Caco-2 (cell line): Measurements from ENCODE around the gene FUT2. TPM values are rescaled to one million over a fixed set of nuclear protein-coding genes. Genes with fewer than 3 reads are reported as not detected.
A peak's percentile ranks its signal among the peaks of the same experiment; 100 is the strongest.
"Not testable (repeated sequence)": the region's sequence is repeated elsewhere in the genome, so short reads cannot be mapped to it uniquely, and the experiment has no call there.

Experiments used
- BruUV-seq: library from RNA; stranded (reverse); fragments of 400-500 nt; replicated peaks from 2 replicates; lab custom pipeline; 2021; lab: Mats Ljungman, UMichigan
- CTCF ChIA-PET: fragments of 300-600 bp; sonication (Branson Sonifier 250); formaldehyde crosslinking; loops from one replicate; lab custom pipeline; 2022; ENCODE audit warnings: antibody characterized with exemption; lab: Charles Lee
- POLR2A ChIA-PET: fragments of 300-600 bp; sonication (Branson Sonifier 250); formaldehyde crosslinking; loops from one replicate; lab custom pipeline; 2022; ENCODE audit warnings: antibody characterized with exemption; lab: Charles Lee
- DNase-seq, 2 experiments: peaks; one replicate each; pipeline versions ENCODE4 v3.0.0 to v3.0.0-alpha.2; 2020 to 2022
- H3K27me3 ChIP-seq: replicated peaks from 2 replicates; pipeline ENCODE4 v1.6.0; 2011; ENCODE audit warnings: low read length; ENCODE audit not compliant: control insufficient read depth, insufficient read depth
- H3K36me3 ChIP-seq: 2 replicates; pipeline ENCODE4 v1.5.1; 2011; ENCODE audit warnings: low read length; ENCODE audit not compliant: control insufficient read depth, insufficient read depth
- H3K4me1 ChIP-seq: fragments of 250-450 bp; sonication (Bioruptor Pico); 2 replicates; pipeline ENCODE4 v1.5.1; 2020; ENCODE audit warnings: mild to moderate bottlenecking
- H3K4me3 ChIP-seq: 2 replicates; pipeline ENCODE4 v1.5.1; 2011; ENCODE audit warnings: low read depth, mild to moderate bottlenecking, control low read depth, low read length
- H3K9me3 ChIP-seq: fragments of 250-450 bp; sonication (Bioruptor Pico); 2 replicates; pipeline ENCODE4 v1.5.1; 2020; ENCODE audit warnings: mild to moderate bottlenecking, moderate library complexity
- H3K27ac Mint-ChIP-seq: one replicate; pipeline ENCODE4 v1.8.0; 2022; ENCODE audit warnings: mixed read lengths; ENCODE audit not compliant: unreplicated experiment
- H3K27me3 Mint-ChIP-seq: one replicate; pipeline ENCODE4 v1.8.0; 2022; ENCODE audit warnings: mixed read lengths; ENCODE audit not compliant: insufficient read depth, unreplicated experiment
- H3K36me3 Mint-ChIP-seq: one replicate; pipeline ENCODE4 v1.8.0; 2022; ENCODE audit warnings: mild to moderate bottlenecking, mixed read lengths; ENCODE audit not compliant: insufficient read depth, unreplicated experiment
- H3K4me1 Mint-ChIP-seq: one replicate; pipeline ENCODE4 v1.8.0; 2022; ENCODE audit warnings: low read depth, mixed read lengths; ENCODE audit not compliant: unreplicated experiment
- H3K4me3 Mint-ChIP-seq: one replicate; pipeline ENCODE4 v1.8.0; 2022; ENCODE audit warnings: mild to moderate bottlenecking, moderate library complexity, mixed read lengths; ENCODE audit not compliant: unreplicated experiment
- H3K9me3 Mint-ChIP-seq: one replicate; pipeline ENCODE4 v1.8.0; 2022; ENCODE audit warnings: mixed read lengths; ENCODE audit not compliant: unreplicated experiment
- CTCF ChIP-seq, 2 experiments: fragments of 200-600 bp in 1 of 2; IDR thresholded peaks; 1 replicate in 1 of 2; 2 replicates in 1 of 2; pipeline versions ENCODE4 v1.5.1 to v1.8.0; 2011 to 2022; ENCODE audit warnings: antibody characterized with exemption in 1 of 2, control low read depth in 1 of 2, inconsistent platforms in 1 of 2, low read depth in 1 of 2, low read length in 1 of 2, mild to moderate bottlenecking in 1 of 2, moderate library complexity in 1 of 2; ENCODE audit not compliant: insufficient read depth in 1 of 2, severe bottlenecking in 1 of 2, unreplicated experiment in 1 of 2
- intact Hi-C: fragments of 100-400 bp; cut with micrococcal nuclease; formaldehyde crosslinking; loops from one replicate; pipeline ENCODE4 v1.10.0; 2022; ENCODE audit not compliant: unreplicated experiment
- total RNA-seq: library from RNA; stranded (reverse); gene quantifications from 2 replicates; pipeline ENCODE4 v1.2.3, GENCODE V29; 2022

Gene FUT2
- total RNA-seq, 1 experiment from 2014 or later: 13.5 TPM

GRCh38 chr19:48716562-48717291 lies 21.0 kb downstream of the FUT2 start:
- H3K27me3 ChIP-seq: no peaks in the 10 kb centered on the region
- intact Hi-C loops: no loop called here
- DNase-seq: no peak
- BruUV-seq: no TSS peak
- Mint-ChIP-seq H3K27ac (peak overlapping the region; percentile 73), H3K36me3 (peaks cover 46% of the 10 kb centered on the region), H3K4me3 (peak overlapping the region; percentile 7), H3K27me3 (no peaks in the 10 kb centered on the region), H3K9me3 (no peaks in the 10 kb centered on the region), H3K4me1 (peaks cover 37% of the 10 kb centered on the region)
- TF ChIP-seq CTCF (IDR thresholded peaks at IDR 0.05; ENCODE audit: insufficient read depth in 1 of 2, low read depth in 1 of 2, low read length in 1 of 2, severe bottlenecking in 1 of 2, unreplicated experiment in 1 of 2): no peak
- peaks cover 23% of the 10 kb centered on the region for H3K4me1 ChIP-seq
- ChIA-PET POLR2A (interaction anchor here (0.6 kb wide), 2 partner anchors 176 to 1667 kb away, joined by 4 read pairs; no protein-coding TSS in a partner anchor), CTCF (no interaction called here)
- no peaks in the 10 kb centered on the region for H3K36me3 ChIP-seq
- no peak overlapping the region for H3K4me3 ChIP-seq
- no peaks in the 10 kb centered on the region for H3K9me3 ChIP-seq

- H3K36me3 ChIP-seq, H3K27me3 ChIP-seq, H3K27me3 Mint-ChIP-seq, intact Hi-C loops, H3K9me3 ChIP-seq, CTCF ChIA-PET, POLR2A ChIA-PET, DNase-seq, BruUV-seq, H3K9me3 Mint-ChIP-seq, H3K4me3 ChIP-seq, H3K27ac Mint-ChIP-seq, H3K4me3 Mint-ChIP-seq: not testable (repeated sequence)
- peaks cover 30% of the 10 kb centered on the region for H3K4me1 Mint-ChIP-seq
- peaks cover 17% of the 10 kb centered on the region for H3K4me1 ChIP-seq
- peaks cover 36% of the 10 kb centered on the region for H3K36me3 Mint-ChIP-seq
Observed at GRCh38 chr19:48718106-48718505, 22.3 kb downstream of the FUT2 start.

- intact Hi-C loops: no loop called here
- TF ChIP-seq CTCF (IDR thresholded peaks at IDR 0.05; ENCODE audit: insufficient read depth in 1 of 2, low read depth in 1 of 2, low read length in 1 of 2, severe bottlenecking in 1 of 2, unreplicated experiment in 1 of 2): no peak
- peak overlapping the region; percentile 36 for H3K4me3 Mint-ChIP-seq
- no peak overlapping the region for H3K4me3 ChIP-seq
- peaks cover 16% of the 10 kb centered on the region for H3K4me1 ChIP-seq
- peaks cover 30% of the 10 kb centered on the region for H3K4me1 Mint-ChIP-seq
- CTCF ChIA-PET: no interaction called here
- peaks cover 33% of the 10 kb centered on the region for H3K36me3 Mint-ChIP-seq
- H3K27me3 ChIP-seq: no peaks in the 10 kb centered on the region
- H3K9me3 Mint-ChIP-seq: no peaks in the 10 kb centered on the region
- no peaks in the 10 kb centered on the region for H3K27me3 Mint-ChIP-seq
- no peaks in the 10 kb centered on the region for H3K36me3 ChIP-seq
- BruUV-seq: no TSS peak
- H3K9me3 ChIP-seq: no peaks in the 10 kb centered on the region
- DNase-seq: no peak
- POLR2A ChIA-PET: no interaction called here
- no peak overlapping the region for H3K27ac Mint-ChIP-seq
Observed at GRCh38 chr19:48718711-48719231, 23.0 kb downstream of the FUT2 start.
